ENCODE data around the gene ZNF792.
"Not testable (repeated sequence)": the region's sequence is repeated elsewhere in the genome, so short reads cannot be mapped to it uniquely, and the experiment has no call there.

Gene ZNF792

DNA sequence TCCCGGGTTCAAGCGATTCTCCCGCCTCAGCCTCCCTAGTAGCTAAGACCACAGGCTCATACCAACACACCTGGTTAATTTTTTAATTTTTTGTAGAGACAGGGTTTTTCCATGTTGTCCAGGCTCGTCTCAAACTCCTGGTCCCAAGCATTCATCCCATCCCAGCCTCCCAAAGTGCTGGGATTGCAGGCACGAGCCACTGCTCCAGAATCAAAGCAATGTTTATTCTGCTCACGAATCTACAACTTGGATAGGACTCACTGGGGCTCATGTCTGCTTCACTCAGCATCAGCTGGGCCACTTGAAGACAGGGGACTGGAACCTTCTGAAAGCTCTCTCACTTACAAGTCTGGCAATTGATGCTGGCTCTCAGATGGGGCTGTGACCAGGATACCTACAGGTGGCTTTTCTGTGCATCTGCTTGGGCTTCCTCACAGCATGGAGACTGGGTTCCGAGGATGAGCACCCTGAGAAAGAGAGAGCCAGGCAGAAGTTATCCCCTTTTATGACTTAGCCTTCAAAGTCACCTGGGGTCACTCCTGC, 8.2 kb upstream of the ZNF792 start:
- in situ Hi-C loops (cut with MboI; ENCODE audit: low sequenced_read_pairs): no loop called here

DNA sequence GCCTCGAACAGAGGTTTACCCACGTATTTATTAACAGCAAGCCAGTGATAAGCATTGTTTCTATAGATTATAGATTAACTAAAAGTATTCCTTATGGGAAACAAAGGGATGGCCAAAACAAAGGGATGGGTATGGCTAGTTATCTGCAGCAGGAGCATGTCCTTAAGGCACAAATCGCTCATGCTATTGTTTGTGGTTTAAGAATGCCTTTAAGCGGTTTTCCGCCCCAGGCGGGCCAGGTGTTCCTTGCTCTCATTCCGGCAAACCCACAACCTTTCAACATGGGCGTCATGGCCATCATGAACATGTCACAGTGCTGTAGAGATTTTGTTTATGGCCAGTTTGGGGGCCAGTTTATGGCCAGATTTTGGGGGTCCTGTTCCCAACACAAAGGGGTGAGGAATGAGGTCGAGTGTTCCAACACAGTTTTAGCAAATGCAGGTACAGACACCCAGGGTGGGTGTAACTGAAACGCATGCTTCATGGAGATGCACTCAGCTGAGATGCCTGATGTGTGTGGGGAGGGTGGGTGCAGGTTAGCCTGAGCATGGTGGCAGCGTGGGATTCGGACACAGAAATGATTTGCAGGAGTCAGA, 6.3 kb upstream of the ZNF792 start:
- in situ Hi-C loops (cut with MboI; ENCODE audit: low sequenced_read_pairs): not testable (repeated sequence)

DNA sequence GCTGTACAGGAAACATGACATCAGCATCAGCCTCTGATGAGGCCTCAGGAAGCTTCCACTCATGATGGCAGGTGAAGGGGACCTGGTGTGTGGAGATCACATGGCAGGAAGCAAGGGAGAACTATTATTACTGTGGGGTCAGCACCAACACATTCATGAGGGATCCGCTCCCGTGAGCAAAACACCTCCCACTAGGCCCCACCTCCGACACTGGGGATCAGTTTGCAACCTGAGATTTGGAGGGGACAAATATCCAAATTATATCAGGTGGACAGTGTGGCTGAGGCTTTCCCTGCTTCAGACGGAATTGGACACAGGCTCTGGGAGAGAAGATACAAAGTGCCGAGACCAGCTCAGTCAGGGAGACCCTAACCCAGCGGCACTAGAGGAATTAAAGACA, 5.7 kb upstream of the ZNF792 start:
- in situ Hi-C loops (cut with MboI; ENCODE audit: low sequenced_read_pairs): no loop called here

DNA sequence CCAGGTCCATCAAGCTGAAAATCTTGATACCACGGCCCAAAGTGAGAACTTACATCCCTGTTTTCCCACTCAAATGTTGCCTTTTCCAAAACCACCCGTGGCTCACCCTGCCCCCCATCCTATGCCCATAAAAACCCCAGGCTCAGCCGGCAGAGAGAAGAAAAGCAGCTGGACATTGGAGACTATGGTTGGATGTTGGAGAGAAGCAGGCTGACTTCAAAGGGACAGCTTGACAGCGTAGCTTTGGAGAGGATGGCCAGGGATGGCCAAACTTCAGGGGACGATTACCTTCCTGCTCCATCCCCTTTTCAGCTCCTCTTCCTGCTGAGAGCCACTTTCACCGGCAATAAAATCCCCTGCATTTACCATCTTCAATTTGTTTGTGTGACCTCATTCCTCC, 3.5 kb upstream of the ZNF792 start:
- in situ Hi-C loops (cut with MboI; ENCODE audit: low sequenced_read_pairs): no loop called here

DNA sequence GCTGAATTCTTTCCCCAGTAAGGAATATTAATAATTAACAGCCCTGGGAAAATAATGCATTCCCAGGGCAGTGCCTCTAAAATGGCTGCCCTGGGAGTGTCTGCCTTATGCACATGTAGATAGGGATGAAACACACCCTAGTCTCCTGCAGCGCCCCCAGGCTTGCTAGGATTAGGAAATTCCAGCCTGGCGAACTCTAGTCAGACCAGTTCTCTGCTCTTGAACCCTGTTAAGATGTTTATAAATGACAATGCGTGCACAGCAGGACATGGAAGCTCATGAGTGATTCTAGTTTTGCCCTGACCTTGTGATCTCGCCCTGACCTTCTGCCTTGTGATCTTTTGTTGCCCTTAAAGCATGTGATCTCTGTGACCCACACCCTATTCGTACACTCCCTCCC, 1.5 kb upstream of the ZNF792 start:
- in situ Hi-C loops (cut with MboI; ENCODE audit: low sequenced_read_pairs): not testable (repeated sequence)

DNA sequence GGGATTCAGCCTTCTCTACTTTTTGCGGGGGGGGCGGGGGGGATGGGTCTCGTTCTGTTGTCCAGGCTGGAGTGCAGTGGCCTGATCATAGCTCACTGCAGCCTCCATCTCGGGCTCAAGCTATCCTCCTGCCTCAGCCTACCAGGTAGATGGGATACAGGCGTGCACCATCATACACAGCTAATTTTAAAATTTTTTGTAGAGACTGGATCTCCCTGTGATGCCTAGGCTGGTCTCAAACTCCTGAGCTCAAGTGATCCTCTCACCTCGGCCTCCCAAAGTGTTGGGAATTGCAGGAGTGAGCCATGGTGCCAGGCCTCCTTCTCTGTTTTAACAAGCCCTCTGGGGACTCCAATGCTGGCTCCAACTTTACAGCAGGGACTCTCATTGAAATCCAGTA, 569 bp upstream of the ZNF792 start:
- in situ Hi-C loops (cut with MboI; ENCODE audit: low sequenced_read_pairs): no loop called here

DNA sequence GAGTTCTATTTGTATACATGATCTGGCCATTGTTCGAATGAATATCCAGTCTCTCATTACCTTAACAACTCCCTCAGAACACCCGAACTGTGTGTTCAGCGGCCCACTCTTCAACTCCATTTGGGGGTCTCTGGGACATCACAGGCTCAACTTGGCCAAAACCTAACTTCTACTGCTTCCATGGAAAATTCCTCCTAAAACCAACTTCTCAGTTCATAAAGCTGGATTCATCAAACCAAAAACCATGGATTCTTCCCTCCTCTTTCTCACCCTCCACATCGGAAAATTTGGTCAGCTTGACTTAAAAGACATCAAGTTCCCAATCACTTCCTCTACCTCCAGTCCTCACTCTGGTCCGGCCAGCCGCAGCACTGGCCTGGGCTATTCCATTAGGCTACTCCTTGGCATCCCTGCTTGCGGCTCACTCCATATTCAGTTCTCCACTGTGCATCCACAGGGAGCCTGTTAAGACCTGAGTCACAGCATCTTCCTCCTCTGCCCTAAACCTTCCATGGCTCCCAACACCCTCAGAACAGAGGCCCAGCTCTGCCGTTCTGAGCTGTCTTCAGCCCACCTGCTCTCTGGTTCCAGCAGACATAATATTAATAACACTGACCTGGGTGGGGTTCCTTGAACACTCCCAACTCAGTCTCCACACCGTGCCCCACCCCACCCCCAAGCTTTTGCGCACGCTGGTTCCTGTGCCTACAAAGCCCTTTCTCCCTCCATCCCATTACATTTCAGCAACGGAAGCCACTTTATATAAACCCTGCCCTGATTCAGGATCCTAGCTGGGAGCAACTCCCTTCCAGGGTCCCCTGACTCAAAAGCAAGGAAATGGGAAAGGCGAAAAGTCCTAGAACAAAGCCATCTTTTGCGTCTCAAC, 1.1 kb downstream of the ZNF792 start:
- in situ Hi-C loops (cut with MboI; ENCODE audit: low sequenced_read_pairs): no loop called here

DNA sequence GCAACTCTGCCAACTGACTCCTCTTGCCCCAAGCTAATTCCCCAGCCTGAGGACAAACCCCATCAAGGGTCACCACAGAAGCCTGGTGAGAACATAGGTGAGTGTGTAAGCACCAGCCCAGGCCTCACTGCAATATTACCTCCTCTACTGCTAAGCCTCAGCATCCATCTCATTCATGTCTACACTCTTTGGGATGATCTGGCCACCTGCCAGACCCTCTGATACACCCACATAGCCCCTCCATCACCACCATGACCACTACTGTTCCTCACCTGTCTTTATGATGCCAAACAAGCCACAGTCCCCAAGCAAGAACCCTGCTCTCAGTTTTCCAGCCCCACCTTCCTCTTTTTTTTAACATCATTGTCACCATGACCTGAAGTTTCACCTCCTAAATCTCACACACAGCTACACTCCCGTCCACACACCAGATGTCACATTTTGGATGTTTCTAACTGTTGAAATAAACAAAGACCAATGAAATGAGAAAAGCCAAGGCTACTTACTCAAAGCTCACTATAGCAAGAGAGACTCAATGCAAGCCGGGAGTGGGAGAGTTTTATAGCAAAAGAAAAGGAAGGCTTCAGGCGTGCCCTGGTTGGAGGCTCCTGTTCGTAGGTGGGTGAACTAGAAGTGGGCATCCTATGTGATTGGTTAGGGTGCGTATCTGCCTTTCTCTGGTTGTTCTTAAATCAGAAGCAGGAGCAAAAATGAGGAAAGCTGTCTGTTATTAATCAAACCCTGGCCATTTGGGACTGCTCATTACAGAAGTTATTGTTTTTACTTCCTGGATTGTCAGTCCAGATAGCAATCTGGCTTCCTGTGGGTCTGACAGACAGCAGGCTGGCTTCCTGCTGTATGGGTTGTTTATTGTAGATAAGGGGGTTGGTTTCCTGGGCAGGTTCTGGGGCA, 2.0 kb downstream of the ZNF792 start:
- in situ Hi-C loops (cut with MboI; ENCODE audit: low sequenced_read_pairs): no loop called here

DNA sequence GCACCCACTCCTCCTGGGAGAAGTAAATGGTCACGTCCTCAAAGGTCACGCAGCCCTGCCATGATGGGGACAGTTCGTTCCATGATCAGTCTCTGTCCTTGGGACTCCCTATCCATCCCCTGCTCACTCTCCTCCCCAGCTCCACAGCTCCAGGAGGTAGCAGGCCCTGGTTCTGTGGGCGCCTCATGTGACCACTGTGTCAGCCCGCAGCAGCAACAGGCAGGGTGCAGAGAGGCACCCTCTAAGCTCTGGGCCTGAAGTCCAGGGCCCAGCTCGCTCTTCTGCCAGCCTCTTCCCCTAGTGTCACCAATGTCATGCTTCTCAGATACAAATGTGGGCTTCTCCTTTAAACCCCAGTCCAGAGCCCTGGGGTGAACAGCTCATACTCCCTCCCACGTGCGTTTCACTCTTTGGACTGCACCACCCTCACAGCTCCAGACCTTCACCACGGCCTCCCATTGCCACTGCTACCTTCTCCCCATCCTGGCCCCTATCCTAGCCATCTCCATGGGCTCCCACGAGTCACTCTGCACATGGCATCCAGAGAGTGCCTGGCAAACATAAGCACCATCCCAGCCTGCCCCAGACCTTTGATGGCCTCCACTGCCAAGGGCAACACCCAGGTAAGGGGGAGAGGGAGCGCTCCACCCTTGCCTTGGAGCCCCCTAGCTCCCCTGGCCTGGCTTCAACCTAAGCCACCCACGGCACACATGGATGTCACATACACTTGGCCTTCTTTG, 2.9 kb downstream of the ZNF792 start:
- in situ Hi-C loops (cut with MboI; ENCODE audit: low sequenced_read_pairs): no loop called here

DNA sequence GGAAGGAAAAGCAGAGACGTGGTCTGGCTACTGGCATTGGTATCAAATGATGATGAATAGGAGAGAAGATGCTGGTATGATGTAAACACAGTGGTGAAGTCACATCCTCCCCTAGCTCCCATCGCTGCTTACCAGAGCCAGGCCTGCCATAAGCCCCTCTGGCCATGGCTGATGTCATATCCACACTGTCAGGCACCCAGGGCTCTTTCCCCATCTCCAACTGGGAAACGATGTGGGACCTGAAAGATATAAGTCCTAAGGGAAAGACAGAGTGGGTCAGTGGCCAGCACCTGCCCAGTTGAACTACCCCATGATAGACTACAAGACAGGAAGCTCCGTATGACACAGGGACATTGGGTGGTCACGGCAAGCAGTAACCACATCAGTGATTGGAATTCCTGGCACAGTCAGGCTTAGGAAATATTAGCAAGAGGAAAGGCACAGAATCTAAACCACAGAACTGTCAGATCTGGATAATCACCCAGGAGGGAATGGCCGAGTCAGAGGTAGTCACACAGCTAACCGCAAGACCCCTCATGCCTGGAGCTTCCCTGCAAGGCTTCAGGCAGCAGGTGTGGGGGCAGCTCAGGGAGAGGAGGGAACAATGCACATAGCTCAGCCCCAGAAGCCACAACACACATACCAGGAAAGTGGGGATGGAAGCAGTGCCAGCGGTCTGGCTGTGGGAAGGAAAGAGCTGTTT, 3.8 kb downstream of the ZNF792 start:
- in situ Hi-C loops (cut with MboI; ENCODE audit: low sequenced_read_pairs): no loop called here

DNA sequence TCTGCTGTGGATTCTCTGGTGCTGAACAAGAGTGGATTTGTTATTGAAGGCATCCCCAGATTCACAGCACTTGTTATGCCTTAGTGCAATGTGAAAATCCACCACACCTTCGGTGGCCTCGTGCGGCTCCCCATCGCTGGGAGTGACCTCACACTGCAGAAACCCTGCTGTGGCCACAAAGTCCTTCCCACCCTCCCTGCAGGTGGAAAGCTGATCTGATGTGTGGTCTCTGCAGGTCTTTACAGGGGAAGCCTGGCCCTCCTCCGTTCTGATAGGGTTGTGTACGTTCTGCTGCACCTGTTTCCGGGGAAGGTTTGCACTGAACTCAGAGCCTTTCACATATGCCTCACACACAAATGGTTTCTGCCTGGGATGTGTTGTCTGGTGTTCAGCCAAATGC, 5.0 kb downstream of the ZNF792 start:
- in situ Hi-C loops (cut with MboI; ENCODE audit: low sequenced_read_pairs): no loop called here

DNA sequence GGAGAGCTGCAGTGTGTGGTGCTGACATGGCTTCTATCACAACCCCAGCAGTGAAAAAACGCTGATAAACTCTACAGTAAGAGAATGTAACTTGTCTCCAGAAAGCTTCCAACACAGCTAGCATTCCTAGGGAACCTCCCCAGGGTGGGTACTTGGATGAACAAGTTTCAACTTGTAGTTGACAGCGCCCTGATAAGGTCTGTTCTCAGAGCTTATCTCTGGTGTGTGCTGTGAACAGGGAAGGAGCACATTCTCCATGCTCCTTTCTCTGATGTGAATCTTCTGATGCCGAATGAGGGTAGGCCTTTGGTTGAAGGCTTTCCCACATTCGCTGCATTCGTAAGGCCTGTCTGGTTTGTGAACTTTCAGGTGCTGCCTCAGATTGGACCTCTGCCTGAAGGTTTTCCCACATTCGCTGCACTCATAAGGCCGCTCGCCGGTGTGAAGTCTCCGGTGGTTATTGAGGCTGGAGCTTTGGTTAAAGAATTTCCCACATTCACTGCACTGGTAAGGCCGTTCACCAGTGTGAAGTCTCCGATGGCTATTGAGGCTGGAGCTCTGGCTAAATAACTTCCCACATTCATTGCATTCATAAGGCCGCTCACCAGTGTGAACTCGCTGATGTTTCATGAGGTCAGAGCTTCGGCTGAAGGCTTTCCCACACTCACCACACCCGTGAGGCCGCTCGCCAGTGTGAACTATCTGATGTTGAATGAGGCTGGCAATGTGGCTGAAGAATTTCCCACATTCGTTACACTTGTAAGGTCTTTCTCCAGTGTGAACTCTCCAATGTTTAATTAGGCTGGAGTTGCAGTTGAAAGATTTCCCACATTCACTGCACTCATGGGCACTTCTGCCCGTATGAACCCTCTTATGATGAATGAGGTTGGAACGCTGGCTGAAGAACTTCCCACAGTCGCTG, 5.9 kb downstream of the ZNF792 start:
- in situ Hi-C loops (cut with MboI; ENCODE audit: low sequenced_read_pairs): no loop called here

DNA sequence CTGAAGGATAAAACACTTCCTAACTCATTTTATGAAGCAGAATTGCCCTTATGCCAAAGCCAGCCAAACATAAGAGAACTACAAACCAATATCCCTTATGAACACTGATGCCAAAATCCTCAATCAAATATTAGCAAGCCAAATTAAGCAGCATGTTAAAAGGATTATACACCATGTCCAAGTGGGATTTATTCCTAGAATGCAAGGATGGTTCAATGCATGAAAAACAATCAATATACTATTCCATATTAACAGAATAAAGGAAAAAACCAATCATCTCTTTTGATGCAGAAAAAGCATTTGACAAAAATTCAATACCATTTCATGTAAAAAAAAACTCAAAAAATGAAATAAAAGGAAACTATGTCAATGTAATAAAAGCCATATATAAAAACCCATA, 10.9 kb downstream of the ZNF792 start:
- in situ Hi-C loops (cut with MboI; ENCODE audit: low sequenced_read_pairs): no loop called here

DNA sequence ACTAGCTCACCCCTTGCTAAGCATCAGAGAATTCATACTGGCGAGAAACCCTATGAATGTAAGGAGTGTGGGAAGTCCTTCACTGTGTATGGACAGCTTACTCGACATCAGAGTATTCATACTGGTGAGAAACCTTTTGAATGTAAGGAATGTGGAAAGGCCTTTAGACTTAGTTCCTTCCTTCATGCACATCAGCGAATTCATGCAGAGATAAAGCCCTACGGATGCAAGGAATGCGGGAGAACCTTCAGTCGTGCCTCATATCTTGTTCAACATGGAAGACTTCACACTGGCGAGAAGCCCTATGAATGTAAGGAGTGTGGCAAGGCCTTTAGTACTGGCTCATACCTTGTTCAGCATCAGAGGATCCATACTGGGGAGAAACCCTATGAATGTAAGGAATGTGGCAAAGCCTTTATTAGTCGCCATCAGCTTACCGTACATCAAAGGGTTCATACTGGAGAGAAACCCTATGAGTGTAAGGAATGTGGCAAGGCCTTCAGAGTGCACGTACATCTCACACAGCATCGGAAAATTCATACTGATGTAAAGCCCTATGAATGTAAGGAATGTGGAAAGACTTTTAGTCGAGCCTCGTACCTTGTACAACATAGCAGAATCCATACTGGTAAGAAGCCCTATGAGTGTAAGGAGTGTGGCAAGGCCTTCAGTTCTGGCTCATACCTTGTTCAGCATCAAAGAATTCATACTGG, 20.0 kb downstream of the ZNF792 start:
- in situ Hi-C loops (cut with MboI; ENCODE audit: low sequenced_read_pairs): no loop called here

DNA sequence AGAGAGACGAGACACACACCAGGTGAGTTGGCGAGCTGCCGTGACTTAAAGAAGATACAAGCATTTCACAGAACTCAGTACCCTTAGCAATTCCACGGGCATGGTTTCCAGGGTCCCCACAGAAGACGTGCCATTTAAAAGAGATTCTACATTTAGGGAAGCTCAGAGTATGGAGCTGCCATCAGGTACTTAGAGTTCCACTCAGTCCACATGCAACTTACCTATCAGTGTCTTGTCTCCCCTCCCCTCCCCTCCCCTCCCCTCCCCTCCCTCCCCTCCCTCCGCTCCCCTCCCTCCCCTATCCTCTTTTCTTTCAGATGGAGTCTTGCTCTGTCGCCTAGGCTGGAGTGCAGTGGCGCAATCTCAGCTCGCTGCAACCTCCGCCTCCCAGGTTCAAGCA, 25.1 kb downstream of the ZNF792 start:
- in situ Hi-C loops (cut with MboI; ENCODE audit: low sequenced_read_pairs): no loop called here

DNA sequence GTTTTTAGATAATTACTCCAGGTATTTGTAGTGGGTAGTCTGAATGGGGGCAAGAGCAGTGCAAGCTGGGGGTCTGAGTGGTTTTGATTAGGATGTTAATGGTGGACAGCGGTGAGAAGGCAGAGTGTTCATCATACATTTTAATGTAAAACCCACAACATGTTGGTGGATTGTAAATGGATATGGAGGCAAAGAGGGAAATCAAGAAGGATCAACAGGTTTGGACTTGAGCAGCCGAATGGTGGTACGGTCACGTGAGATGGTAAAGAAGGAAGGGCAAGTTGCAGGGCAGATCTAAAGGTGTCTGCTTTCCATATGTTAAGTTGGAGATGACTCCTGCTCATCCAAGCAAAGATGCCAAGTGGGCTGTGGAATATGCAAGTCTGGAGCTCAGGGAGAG, 27.8 kb downstream of the ZNF792 start:
- in situ Hi-C loops (cut with MboI; ENCODE audit: low sequenced_read_pairs): no loop called here

DNA sequence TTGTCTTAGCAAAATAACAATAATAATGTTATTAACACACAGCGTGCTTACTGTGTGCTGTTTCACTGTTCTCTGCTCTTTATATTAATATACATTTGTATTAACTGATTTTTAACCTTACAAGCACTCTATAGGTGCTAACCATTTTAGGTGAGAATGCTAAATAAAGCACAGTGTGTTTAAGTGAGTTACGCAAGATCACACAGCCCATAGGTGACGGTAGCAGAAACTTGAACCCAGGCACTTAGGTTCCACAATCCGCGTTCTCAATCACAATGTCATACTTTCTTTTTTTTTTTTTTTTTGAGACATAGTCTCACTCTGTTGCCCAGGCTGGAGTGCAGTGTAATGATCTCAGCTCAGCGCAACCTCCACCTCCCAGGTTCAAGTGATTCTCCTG, 31.5 kb downstream of the ZNF792 start:
- in situ Hi-C loops (cut with MboI; ENCODE audit: low sequenced_read_pairs): no loop called here

DNA sequence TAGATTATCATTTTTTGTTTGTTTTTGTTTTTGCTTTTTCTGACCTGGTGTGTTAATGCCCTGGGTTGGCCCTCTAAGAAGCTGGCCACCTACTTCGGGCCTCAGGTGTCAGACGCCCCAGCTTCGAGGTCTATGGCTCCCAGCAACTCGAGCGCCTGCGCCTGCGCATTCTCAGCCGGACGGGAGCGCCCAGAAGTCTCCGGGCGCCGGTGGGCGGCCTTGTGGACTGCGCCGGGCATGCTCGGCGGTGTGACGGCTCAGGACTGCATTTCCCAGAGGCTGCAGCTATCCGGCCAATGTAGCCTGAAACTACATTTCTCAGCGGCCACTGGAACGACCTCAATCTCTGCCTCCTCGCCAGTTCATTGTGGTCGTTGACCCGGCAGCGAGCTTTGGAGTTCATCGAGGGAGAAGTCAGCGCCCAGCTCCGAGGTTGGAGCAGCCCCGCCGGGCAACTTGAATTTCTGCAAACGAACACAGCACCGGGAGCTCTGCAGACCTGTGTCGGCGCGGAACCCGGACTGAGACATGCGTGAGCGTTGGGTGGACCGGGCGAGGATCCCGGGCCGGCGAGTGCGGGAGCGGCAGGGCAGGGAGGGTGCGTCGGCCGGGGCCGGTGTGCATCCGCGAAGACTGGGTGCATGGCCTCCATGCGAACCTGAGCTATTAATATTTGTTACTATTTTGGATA, 37.2 kb downstream of the ZNF792 start, which contains the start of gene ZNF30:
Gene ZNF30, plus strand, starts transcription at position 219 of the 691 bp plus-strand sequence. CDS start 3,045 bp downstream, outside the sequence.
- in situ Hi-C loops (cut with MboI; ENCODE audit: low sequenced_read_pairs): no loop called here

Measured in hTERT RPE-1 (cell line).